ENCODE measurements around the gene XDH. TPM values are rescaled to one million over a fixed set of nuclear protein-coding genes. Genes with fewer than 3 reads are reported as not detected.

XDH gene
- not detected for polyA plus RNA-seq (2012; ENCODE audit: insufficient read depth, insufficient read length)

DNA sequence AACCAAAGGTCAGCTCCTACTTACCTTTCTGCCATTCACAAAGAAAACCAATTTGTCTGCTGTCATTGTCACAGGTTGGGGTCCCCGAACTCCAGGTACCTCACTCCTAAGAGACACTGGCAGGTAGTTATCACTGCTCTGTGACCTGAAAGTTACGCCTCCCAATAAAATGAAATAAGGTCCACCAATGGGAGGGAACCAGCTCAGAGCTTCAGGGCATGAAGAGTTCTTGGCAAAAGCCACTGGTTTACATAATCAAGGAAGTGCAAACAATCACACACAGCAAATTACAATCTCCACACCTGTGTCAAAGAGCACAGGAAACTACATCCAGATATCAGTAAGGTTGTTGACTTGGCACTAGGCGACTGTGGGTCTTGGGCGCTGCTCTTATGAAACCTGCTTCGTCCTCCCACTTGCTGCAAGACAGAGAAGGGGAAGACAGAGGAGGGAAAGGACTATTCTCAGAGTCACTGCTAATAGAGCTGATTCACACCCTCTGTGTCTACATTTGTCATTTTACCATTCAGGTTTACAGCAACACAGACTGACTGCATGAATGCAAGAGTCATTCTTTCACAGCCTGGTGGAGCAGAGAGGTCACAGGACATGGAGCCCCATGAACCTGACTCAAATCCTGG lies at the start of gene XDH:
TSS of gene XDH (minus strand) at position 142 of the 641 bp plus-strand sequence. CDS start at position 66, 76 bp downstream.
- H3K4me3 ChIP-seq (ENCODE audit: low read length) = no peak within 1 kb of the TSS
- DNase-seq (ENCODE audit: low read depth, low spot score) = no peak

DNA sequence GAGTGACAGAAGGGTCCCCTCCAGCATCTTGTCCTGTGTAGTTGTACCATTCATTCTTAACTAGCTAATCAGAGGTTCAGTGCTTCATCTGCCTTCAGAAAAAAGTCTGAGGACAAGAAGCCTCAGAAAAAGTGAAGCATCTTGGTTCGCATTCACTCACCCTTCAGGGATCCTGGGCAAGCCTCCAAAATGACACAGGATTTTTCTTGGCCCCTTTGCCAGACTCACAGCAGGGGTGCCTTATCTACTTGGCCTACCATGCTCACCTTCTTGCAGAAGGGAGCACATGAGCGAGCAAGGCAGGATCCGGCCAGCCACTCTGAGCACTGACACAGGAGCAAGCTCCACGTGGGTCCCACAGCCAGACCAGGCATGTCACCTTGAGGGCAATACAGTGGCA lies 43.1 kb upstream of the XDH start:
- DNase-seq (ENCODE audit: low read depth, low spot score) = no peak
- H3K4me3 ChIP-seq (ENCODE audit: low read length) = no peak overlapping the region

DNA sequence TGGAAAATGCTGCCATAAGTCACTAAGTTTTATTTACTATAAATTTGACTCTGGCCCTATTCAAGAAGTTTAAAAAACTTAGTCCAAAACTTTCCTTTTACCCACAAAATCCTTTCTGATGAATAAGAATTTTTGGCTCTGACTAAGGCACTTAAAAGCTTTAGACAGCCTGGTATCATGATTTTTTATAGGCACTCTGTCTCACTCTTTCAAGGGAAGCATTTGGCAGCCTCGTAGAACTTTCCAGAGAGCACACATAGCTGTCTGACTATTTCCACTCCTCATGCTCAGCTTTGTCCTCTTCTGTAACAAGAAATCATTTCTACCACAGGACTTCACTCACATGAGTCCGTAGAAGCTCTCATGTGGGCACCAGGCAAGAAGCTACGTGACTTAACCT lies 32.3 kb upstream of the XDH start:
- DNase-seq (ENCODE audit: low read depth, low spot score) = no peak
- H3K4me3 ChIP-seq (ENCODE audit: low read length) = no peak overlapping the region

DNA sequence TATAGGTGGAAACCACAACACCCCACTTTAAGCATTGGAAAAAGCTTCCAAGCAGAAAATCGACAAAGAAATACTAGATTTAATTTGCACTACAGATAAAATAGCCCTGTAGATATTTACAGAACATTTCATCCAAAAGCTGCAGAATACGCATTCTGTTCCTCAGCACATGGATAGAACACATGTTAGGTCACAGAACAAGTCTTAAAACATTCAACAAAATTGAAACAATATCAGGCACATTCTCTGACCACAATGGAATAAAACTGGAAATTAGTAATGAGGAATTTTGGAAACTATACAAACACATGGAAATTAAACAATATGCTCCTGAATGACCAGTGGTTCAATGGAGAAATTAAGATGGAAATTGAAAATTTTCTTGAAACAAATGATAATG lies 27.8 kb upstream of the XDH start:
- H3K4me3 ChIP-seq (ENCODE audit: low read length) = no peak overlapping the region
- DNase-seq (ENCODE audit: low read depth, low spot score) = no peak

DNA sequence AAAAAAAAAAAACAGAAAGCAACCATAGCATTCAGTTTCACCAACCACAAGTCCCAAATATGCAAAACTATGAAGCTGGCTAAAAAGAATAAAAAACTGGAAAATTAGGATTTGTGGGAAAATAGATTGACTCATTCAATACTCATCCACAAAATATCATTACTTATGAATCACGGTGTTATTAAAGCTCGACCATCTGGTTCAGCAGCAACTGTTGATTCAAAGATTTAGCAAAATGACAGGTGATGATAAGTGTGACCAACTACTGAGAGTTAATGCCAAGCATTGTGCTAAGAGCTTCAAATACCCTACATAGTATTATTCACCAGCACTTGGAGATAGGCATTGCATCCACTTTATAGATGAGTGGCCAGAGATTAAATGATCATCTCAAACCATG lies 26.2 kb upstream of the XDH start:
- no peak overlapping the region for H3K4me3 ChIP-seq (ENCODE audit: low read length)
- no peak for DNase-seq (ENCODE audit: low read depth, low spot score)

DNA sequence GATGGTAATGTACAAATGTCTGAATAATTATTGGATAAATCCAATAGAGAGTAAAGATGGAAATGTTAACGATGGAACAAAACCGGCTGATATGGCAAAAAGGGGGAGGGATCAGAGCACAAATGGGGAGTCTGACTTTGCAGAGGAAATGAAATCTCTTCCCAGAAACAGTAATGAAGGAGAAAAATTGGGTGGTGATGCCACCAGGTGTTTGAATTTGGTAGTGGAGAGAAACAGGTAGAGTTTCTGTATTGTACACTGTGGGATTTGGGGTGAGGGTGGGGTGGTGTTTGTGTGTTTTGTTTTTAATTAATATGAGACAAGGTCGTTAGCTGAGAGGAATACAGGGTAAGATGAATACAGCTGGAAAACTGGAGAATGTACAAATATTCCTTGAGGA lies 20.4 kb upstream of the XDH start:
- H3K4me3 ChIP-seq (ENCODE audit: low read length) = no peak overlapping the region
- DNase-seq (ENCODE audit: low read depth, low spot score) = no peak

DNA sequence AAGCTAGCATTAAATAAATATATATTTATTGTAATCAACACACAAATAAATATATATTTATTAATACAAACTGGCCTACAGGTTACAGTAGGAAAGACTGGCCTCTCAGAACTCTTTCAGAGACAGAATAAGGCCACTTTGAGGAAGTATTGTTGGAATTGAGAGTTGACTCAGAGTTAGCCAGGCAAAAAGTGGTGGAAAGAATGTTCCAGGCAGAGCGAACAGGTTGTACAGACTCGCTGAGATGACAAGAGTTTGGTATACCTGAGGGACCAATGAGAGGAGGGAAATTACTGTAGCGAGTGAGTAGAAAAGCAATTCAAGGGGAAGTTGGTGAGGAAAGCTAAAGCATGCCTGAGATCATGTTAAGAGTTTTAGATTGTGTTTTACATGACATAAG lies 19.0 kb upstream of the XDH start:
- no peak overlapping the region for H3K4me3 ChIP-seq (ENCODE audit: low read length)

DNA sequence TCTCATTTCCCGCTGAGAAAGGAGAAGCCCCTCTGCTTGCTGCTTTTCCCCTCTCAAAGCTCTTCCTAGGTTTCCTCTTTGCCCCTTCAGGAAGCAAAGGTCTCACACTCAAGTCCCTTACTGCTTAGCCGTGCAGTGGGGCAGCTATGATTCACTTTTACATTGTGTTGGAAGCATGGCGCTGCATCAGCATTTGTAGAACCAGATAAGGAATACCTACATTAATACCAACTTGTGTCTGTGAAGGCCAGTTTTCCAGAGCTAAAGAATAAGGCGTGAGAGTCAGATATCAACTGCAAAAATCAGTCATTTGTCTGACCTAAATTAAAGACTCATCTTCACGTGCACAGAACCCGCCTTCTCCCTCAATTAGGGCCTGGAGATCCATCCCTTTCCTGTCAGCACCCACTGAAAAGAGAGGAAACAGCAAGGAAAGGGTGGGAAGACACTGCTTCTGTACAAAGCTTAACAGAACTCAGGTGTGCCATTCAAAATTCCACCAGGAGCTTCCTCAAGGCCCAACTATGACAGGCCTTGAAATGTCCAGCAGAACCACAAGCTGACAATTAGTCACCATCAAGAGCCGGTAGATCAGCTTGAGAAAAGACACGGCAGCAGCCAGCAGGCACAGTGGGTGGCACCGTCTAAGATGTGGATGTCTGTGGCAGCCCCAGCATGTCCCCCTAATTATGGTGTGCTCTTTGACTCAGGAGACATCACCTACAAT lies 16.1 kb upstream of the XDH start:
- no peak for DNase-seq (ENCODE audit: low read depth, low spot score)
- H3K4me3 ChIP-seq (ENCODE audit: low read length) = no peak overlapping the region

More for the DNA sequence above, 19.0 kb upstream of the XDH start:
- no peak for DNase-seq (ENCODE audit: low read depth, low spot score)

DNA sequence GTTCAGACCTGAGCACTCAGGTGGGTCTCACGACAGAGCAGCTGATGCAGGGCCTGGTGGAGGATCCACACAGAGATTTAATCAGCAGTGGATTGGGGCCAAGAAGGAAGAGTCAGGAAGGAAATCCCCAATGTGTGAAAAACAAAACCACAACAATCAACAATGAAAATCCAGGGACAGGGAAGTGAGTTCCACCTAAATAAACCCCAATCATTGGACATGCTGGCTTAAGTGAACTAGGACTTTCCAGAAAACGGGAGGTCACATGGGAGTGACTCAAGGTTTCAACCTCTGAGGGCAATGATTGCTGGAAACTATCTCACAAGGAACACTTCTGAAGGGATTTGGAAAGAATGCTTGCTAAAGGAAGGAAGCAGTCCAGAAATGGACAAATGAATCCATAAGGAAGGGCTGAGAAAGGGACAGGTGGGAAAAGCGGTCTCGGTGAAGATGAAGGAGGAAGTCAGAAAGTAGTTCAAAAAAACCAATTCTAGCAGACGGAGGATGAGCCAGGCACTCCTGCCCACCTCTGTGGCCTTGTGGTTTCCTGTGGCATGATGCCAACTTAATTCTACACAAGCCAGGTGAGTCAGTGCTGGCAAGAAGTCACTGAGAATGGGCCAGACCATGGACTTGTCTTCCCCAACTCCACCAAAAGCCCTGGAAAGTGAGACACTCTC lies 15.4 kb upstream of the XDH start:
- peak; percentile 61 for DNase-seq (ENCODE audit: low read depth, low spot score)
- no peak overlapping the region for H3K4me3 ChIP-seq (ENCODE audit: low read length)

DNA sequence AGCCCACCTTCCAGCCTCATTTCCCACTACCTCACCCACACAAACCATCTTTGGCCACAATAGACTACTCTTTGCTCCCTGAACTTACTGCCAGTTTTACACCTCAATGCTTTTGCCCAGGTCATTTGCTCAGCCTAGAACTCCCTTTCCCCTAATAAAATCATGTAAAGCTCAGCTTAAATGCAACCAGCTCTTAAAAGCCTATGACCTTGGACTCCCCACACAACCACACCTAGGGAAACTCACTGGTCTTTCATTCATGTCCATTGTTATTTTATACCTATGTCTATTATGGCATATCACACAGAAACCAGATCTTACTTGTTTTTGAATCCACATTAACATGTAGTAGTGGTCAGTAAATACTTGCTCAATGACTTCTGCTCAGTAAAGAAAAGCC lies 14.5 kb upstream of the XDH start:
- no peak overlapping the region for H3K4me3 ChIP-seq (ENCODE audit: low read length)
- DNase-seq (ENCODE audit: low read depth, low spot score) = no peak

DNA sequence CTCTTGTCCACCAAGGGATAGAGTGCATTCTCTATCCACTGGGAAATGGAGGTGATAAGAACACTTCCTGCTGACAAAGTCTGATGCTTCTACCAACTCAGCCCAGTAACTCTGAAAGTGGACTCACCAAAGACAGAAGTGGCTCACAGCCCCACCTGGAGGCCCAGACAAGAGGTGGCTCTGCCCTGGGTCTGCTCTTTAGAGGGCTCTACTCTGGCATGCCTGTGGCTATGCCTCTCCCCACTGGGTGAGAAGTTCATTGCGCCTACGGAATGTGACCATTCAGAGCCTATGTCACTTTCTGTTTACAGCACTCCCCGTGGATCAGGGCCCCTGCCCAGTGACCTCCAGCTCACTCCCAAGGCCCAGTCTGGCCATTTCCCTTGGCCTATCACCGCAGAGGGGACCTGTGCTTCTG lies 13.5 kb upstream of the XDH start:
- no peak for DNase-seq (ENCODE audit: low read depth, low spot score)
- H3K4me3 ChIP-seq (ENCODE audit: low read length) = no peak overlapping the region

DNA sequence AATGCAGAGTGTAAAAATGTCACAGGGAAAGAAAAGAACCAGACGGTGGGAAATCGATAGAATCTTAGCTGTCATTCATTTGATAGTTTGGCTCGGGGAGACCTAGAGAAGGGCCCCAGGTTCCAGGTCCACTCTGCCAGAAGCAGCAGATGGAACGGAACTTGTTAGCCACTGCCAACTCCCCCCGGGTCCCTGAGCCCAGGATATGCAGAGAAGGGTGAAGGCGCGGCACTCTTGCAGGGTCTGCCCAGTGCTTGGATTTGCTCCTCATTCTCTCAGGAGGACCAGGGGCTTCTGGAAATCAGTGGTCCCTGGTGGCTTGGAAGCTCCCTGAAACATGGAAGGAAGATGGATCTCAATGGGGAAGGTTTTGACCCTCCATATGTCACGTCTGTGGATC lies 11.6 kb upstream of the XDH start:
- no peak overlapping the region for H3K4me3 ChIP-seq (ENCODE audit: low read length)
- DNase-seq (ENCODE audit: low read depth, low spot score) = no peak

DNA sequence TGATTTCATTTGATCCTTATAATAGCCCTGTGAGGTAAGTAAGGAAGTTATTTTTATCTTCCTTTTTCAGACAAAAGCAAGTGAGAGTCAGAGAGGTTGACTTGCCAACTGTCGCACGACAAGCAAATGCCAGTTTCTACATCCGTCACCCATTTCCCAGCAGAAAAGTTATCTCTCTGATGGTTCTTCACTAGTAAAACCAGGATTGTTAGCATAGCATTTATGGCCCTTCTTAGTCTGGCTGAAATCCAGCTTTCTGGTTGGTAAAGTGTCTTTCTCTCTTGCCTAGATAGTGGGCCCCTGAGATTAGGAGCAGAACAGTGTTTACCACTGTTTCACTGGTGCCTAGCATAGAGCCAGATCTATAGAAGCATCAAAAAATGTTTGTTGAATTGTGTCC lies 7.1 kb upstream of the XDH start:
- H3K4me3 ChIP-seq (ENCODE audit: low read length) = no peak overlapping the region
- no peak for DNase-seq (ENCODE audit: low read depth, low spot score)

DNA sequence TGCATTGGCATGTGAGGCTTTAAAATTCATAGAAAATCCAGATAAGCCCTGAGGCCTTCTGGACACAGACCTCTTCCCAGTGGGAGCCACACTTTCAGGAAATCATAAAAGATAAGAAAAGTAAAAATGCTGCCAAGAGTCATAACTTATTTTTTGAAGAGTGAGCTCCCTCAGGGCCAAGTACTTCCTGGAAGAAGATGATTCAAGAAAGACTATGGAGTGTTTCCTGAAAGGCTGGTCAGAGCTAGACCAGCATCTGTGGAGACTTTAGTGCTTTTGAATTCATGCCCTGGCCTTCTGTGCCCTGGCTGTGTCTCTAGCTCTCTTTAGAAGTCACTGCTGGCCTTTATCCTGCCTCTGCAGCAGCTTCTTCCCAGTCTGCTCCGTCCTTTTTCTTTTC lies 6.4 kb upstream of the XDH start:
- no peak for DNase-seq (ENCODE audit: low read depth, low spot score)
- no peak overlapping the region for H3K4me3 ChIP-seq (ENCODE audit: low read length)

DNA sequence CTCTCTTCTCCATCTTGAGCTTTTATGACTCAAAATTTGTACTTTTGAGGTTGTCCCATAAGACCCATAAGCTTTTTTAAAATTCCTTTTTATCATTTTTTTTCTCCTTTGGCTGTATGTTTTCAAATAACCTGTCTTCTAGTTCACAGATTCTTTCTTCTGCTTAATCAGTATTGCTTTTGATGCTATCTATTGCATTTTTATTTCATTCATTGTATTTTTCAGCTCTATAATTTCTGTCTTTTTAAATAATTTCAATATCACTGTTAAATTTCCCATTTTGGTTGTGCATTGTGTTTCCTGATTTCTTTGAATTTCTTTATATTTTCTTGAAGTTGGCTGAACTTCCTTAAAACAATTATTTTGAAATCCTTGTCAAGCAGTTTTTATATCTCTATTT lies 4.8 kb upstream of the XDH start:
- H3K4me3 ChIP-seq (ENCODE audit: low read length) = no peak overlapping the region
- DNase-seq (ENCODE audit: low read depth, low spot score) = no peak

DNA sequence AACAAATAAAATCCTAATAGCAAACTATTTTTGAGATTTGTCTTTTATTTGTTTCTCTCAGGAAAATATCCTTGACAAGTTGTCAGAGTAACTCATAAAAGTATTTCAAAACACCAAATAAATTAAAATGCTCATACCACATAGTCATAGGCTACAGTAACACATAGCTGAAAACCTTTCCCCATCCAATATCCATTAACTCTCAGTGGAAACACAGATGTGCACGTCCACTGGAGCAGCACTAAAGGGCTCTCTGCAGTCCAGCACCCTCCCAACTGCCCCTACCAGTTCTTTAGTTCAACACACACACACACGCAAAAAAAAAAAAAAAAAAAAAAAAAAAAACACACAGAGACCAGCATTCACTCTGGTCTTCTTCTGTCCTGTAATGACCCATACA lies 879 bp upstream of the XDH start:
- DNase-seq (ENCODE audit: low read depth, low spot score) = no peak
- no peak overlapping the region for H3K4me3 ChIP-seq (ENCODE audit: low read length)

DNA sequence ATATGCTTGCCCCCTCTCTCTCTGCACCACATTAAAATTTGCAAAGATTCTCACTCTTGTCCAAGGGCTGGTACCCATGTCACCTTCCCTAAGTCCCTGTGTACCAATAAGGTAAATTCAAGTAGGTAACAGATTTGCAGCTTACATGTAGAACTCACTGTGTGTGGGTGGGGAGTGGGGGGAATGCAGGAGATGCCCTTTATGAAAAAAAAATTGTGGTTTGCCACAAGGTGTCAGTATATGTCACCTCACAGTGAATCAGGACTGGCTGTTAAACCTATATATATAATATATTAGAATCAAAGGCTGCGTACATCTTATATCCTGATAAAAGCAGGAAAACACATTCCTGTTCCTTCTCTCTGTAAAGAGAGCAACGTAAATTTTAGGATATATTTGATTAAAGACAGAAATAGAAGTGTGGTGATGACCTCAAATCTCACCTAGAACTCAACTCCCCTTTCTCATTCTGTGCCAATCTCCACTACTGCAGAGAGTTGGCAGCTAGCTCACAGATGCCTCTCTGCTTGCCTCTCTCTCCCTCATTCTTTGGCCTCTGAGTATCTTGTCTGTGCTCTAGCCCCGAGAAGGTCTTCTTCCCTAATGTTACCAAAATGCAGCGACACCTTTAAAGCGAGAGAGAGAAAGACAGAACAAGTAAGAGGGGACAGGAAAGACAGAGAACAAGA lies 536 bp downstream of the XDH start:
- no peak overlapping the region for H3K4me3 ChIP-seq (ENCODE audit: low read length)
- DNase-seq (ENCODE audit: low read depth, low spot score) = peak; percentile 12

DNA sequence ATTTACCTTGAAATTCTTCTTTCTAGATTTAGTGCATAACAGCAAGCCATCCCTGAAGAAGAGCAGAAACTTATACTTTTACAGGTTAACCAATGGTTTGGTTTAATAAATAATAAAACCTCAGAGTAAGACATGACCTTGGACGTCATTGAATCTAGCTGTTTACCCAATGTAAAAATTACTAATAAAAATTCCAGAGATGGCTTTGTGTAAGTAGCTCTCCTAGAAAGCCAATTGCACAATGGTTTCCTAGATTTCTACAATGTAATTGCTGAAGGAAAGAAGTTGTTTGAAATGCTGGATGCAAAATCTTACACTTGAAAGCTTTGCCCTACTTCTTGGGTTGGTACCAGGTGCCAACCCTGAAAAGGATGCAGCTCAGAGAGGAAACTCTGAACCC lies 1.5 kb downstream of the XDH start:
- DNase-seq (ENCODE audit: low read depth, low spot score) = no peak
- no peak overlapping the region for H3K4me3 ChIP-seq (ENCODE audit: low read length)

DNA sequence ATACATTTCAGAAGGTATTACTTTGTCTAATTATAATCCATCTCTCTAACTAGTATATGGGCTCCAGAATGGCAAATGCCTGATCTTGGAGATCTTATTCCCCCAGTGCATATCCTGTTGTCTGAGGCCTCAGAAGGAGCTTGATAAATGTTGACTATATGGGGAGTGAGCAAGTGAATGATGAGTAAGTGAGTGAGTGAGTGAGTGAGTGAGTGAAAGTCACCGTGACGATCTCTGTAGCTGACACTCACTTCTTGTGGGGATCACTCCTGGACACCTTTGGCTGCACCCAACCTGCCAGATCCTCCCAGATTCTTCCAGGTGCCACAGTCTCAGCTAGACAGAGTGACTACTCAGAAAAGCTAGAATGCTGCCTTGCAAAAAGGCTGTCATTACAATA lies 2.8 kb downstream of the XDH start:
- DNase-seq (ENCODE audit: low read depth, low spot score) = no peak
- no peak overlapping the region for H3K4me3 ChIP-seq (ENCODE audit: low read length)

Measured in Jurkat, Clone E6-1 (cell line).